HG03280 (cell line): ENCODE measurements around the gene SDCCAG8.

Experiments used
- ATAC-seq: cut with Tn5 transposase; IDR thresholded peaks from one replicate; pipeline ENCODE4 v1.9.1; 2021; ENCODE audit warnings: mild to moderate bottlenecking, moderate library complexity; ENCODE audit not compliant: unreplicated experiment

The SDCCAG8 gene

DNA sequence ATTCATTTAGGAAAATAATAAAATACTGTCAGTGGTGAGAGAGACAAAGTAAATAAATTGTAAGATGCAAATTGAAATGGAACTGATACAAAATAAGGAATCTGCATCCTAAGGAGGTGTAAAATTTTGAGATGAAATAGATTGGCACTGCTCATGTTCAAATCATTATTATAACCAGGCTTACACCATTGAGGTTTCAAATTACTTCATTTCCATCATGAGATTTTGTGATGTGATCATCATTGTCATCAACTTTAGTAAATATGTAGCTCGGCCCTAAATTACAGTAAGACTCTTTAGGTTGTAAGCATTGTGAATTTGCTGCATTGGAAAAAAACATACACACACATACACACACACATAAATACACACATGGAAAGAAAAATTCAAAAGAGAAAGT is 123.4 kb downstream of the SDCCAG8 start:
- no peak for ATAC-seq

DNA sequence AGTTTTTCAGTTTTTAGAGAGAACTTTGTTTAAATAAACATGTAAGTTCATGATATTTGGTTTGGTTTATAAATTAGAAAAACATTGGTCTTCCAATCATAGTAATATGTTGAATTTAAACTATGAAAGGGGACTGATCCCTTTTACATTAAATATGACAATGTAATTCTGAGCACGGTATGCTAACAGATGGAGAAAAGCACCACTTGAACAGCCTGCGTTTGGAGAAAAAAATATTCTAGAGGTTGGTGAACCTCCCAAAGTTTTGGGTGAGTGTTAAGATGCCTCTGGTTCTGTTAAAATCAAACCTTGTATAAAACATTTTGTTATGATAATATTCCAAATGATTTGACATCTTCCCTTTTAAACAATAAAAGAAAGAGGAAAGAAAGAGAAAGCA is 123.9 kb downstream of the SDCCAG8 start:
- no peak for ATAC-seq

DNA sequence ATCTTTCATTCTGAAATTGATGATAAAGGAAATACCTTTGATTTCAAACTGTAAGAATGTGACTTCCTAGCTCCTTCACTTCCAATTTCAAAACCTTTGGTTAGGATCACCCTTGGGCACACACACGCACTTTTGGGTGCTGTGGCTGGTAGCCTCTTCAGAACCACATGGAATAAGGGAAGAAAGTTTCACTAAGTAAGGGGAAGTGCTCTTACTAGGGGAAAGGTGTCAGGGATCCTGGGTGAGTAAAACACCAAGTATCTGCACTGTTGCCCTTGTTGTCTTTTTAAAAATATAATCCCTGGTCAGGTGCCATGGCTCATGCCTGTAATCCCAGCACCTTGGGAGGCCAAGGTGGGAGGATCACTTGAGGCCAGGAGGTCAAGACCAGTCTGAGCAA is 132.4 kb downstream of the SDCCAG8 start:
- no peak for ATAC-seq

DNA sequence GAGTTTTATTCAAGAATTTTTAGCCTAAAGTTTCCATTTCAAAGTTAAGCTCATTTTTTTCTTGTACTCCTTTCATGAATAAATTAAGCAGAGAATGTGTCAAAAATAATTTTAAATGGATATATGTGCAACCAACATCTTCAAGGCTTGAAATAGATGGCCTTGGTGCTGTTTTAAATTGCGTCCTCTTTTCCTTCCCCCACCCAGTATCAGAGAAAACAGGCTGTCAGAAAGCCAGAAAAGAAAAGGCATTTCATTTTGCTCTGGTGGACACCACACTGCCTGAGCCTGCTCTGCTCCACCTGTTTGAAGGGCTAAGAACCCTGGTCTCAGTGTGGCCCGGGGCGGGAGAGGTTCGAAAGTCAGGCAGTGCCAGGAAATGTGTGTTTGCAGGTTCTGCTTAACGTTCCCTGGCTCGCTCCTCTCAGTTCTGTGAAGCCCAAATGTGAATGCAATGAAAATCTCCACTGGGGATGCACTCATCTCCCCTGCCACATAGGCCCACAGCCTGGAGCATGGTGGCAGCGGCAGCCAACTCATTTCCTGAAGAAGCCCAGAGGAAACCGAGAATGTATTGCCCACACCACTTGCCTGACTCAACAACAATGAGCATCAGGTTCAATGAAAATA is 134.4 kb downstream of the SDCCAG8 start:
- no peak for ATAC-seq

DNA sequence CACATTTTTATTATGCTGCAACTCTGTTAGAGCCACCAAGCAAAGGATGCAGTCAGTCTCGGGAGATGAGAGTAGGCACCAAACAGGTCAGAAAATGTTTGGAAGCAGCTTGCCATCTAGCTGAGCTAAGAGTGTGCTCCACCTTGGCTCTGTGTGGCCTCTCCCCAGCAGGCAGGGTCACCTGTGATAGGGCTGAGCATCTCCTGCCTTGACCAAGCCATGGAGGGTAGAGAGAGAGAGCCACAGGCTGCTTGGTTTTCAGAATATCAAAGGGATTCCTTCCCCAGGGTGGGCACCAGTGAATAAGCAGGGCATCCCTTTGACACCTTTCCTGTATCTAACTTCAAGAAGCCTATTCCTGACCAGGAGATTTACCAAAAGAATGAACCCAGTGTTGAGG is 135.5 kb downstream of the SDCCAG8 start:
- no peak for ATAC-seq

DNA sequence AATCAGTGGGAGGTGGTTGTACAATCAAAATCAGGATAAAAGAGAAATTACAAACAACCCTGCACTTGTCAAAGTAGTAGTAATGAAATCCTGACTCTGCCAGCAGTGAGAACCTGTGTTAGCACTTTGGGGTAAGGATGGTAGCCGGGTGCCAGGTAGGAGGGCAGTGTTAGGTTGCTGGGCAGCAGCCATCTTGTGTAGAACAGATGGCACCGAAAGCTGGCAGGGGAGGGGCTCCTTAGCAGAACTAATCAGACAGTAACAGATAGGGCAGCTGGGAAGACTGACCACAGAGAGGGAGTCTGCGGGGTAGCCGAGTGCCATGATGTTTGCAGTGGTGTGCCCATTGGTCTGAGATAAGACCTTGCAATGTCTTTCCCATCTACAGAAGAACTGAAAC is 137.3 kb downstream of the SDCCAG8 start:
- ATAC-seq, result no peak

DNA sequence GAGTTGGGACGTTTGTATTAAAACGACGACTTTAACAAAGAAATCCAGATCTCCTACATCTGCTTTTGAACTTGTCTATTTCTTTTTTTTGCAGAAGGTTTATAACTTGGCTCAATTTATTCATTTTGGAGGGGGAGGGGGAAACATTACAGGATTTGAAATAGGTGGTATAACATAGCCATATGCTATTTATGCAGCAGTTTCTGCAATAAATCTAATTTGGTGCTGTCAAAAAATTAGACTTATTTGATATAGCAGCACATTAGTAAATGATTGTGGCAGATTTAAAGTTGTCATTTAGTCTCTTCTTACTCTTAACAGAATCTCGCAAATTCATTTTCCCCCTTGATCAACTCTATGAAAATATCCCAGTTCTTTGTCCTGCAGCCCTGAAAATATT is 138.2 kb downstream of the SDCCAG8 start:
- ATAC-seq, result no peak

DNA sequence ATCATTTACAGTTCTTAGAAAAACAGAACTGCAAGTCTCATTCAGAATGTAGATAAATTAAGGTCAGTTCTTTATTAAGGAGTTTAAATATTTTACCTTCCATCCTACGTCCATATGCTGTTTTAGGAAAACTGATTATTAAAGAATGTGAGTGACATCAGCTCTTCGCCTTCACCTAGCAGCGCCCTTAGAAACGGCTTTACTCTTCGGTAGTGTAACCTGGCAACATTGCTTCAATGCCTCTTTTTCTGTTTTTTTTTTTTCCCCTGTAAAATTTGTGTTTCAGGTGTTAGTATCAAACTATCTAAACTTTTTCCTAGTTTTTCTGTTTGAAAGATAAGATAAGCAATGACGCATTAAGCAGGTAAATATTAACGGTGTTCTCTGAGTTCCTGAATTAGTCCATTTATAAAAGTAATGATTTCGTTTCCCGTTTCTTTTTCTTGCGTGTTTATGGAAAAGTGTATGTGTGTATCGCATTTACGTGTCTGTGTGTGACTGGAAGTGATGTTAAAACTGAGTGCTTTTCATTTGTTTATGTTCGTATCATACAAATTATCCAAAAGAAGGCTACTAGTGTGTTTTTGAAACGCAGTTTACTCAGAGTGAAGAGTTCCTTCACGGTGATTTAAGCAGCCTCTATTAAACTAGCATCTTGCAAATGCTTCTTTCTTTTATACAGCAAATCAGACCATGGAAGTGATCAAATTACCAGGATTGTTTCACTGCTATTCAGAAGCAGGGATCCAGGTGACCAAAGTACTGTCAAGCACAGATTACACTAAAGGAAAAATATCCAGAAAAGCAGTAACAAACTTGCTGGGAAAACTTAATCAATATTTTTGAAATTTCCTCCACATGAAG is 139.0 kb downstream of the SDCCAG8 start:
- ATAC-seq, result no peak

DNA sequence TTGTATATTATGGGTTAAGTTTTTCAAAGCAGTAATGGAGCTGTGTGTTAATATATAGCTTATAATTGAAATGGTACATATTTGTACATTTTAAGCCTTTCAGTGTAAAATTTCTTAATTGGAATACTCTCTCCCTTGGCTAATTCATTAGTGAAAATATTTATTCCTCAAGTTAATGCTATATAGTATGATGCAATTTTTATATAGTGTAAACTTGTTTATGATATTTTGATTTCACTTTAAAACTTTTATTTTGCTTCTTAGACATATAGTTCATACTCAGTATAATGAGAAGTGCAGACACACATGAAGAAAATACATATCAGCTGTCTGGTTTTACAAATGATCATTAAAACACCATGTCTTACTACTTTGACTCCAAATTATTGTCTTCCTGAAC is 140.6 kb downstream of the SDCCAG8 start:
- ATAC-seq, result no peak

DNA sequence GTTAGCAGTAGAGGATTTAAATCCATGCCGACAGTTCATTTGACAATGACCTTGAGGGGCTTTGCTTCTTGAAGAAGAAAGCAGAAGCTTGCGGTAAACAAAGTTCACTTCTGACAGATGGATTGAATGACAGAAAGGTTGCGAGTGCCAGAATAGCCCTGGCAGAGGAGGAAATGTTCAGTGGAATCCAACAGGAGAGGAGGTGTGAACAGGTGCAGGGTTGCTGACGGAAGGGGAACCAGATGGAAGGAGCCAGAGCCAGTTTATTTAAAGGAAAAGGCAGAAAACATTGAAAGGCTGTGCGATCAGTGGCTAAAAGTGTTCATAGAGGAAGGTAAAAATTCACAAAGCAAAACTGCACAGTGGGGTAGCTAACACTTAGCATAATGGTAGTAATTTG is 141.0 kb downstream of the SDCCAG8 start:
- ATAC-seq, result no peak

DNA sequence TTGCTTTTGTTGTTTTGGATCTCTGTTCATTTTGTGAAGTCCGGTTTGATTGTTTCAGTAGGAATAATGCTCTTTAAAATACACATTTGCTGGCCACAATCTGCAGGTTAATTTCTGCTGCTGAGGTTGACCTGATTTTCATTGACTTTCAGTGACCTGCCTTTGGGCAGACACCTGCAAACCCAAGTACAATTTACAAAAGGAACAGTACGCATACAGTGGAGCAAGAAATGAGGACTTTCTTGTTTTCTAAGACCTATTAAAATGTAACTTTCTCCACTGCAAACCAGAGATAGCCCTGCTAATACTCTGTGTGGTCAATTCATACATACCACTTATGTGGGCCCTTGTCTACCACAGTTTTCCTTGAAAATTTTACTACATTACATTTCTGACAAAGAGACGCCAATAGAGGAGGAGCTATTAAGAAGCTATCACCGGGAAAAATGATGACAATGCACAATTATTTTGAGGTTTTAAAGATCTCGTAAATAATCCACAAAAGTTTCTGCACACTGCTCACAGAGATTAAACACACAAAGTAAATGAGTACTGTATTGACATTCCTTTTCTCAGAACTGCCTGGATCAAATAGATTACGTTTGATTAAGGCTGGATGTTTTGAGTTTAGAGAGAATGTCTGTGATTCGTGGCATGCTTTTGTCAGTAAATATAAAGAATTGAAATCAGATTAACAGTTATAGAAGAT is 141.9 kb downstream of the SDCCAG8 start:
- ATAC-seq, result no peak

DNA sequence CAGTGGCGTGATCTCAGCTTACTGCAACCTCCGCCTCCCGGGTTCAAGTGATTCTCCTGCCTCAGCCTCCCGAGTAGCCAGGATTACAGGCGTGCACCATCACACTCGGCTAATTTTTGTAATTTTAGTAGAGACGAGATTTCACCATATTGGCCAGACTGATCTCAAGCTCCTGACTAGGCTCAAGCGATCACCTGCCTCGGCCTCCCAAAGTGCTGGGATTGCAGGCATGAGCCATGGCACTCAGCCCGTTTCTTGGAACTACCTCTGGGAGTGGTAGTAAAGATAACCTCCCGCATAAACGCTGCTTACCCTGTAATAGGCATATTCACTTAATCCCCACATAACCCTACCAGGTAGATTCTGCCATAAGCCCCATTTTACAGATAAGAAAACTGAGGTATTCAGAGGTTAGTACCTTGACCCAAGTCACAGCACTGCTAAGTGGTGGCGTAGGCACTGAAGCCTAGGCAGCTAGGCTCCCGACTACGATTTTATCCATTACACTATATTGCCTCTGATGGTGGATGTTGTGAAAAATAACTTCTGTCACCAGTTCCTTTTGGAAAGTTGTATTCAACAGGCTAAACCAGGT is 143.8 kb downstream of the SDCCAG8 start:
- ATAC-seq, result no peak

DNA sequence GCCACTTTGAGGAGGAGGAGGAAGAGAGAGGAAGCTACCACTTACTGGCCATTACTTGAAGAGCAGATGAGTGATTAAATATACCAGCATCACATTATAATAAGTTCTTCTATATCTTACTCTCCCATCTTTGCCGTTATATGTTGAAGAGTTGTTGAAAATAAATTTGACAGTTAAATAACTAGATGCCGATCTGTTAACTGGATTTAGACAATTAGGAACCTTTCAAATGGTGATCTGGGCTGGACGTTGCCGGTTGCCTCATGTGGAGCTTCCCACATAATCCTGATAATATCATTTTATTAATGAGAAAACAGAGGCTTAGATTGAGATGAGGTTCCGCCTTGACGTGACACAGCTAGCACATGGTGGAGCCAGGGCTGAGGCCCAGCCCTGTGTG is 147.0 kb downstream of the SDCCAG8 start:
- ATAC-seq, result no peak

DNA sequence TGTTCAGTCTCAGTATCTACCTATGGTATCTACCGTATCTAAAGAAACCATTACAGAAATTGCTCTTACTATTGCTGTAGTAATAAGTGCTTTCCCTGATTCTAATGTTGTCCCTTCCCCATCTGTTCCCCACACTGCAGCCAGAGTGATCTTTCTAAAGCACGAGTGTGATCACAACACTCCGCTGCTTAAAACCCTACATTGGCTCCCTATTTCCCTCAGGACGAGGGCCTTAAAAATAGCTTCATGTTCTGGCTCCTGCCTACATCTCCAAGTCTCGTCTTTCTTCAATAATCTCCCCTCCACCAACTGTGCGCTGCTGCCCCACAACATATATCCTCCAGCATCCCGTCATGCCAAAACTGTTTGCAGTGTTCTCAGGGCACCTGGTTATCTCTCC is 150.6 kb downstream of the SDCCAG8 start:
- no peak for ATAC-seq

DNA sequence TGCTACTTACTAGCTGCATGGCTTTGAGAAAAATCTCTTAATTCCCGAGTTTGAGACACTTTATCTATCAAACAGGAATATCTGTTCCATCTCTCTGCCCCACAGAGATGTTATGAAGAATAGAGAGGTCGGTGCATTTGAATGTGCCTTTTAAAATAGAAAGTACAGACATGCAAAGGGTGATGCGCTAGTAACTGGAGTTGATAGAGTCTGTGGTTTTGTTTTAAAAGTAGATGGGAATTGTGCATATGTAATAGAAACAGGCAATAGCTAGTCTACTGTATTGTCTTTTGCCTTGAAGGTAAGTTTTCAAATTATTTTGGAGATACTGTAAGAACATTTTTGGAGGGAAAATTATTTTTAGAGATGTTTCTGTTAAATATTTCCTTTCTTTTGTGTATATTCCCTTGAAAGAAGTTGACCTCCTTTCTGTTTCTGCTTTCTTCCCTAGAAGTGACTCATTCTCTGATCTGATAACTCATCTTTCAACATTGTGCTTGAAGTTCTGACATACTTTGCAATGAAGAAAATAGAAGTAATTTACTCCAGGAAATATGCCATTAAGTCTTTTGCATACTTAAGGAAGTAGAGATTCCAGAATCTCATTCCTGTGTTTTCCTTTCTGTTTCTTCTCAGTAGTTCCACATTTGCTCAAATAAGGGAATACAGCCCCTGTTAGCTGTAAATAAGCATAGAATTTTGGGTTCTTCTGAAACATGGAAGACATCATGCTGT is 151.6 kb downstream of the SDCCAG8 start:
- no peak for ATAC-seq

DNA sequence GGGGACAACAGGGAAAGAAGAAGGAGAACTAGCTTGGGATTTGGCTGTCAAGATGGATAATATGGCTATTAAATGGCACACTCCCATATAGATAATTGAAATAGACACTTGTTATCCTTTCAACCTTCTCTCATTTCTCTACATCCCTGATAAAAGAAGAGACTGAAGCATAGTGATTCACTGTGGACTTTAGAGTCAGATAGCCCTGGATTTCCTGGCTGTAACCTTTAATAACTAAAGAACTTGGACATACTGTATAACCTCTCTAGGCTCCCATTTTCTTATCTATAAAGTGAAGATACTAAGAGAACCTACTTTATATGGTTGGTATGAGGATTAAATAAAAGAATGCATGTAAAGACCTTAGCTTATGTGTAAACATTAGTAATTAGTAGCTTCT is 152.6 kb downstream of the SDCCAG8 start:
- no peak for ATAC-seq

DNA sequence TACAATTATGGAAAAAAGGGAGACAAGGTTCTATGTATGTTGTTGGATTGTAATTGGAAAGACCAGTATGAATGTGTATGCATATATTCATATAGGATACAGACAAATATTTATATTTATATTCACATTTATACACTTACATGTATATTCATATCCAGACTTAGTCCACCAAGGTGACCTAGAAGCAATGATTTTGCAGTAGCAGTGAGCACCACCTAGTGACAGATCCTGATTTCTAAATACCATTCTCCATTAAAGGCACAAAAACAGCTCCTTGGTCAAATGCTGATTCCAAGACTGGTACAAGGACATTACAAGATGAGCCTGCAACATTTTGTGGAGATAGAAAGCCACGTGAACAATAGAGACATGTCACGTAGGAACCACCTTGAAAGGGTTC is 153.4 kb downstream of the SDCCAG8 start:
- ATAC-seq, result no peak

DNA sequence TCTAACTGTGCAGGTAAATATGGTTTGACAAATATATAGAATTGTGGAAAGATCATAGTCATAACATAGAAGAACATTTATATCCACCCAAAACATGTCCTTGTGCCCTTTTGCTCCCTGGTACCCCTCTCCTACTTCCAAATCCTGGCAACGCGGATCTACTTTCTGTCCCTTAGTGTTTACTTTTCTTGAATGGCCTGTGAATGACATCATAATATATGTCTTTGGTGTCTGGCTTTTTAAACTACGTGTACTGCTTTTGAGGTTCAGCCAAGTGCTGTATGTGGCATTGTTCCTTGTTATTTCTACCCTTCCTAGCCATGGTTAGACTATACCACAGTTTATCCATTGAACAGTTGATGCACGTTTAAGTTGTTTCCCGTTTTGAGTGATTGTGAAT is 155.6 kb downstream of the SDCCAG8 start:
- no peak for ATAC-seq

DNA sequence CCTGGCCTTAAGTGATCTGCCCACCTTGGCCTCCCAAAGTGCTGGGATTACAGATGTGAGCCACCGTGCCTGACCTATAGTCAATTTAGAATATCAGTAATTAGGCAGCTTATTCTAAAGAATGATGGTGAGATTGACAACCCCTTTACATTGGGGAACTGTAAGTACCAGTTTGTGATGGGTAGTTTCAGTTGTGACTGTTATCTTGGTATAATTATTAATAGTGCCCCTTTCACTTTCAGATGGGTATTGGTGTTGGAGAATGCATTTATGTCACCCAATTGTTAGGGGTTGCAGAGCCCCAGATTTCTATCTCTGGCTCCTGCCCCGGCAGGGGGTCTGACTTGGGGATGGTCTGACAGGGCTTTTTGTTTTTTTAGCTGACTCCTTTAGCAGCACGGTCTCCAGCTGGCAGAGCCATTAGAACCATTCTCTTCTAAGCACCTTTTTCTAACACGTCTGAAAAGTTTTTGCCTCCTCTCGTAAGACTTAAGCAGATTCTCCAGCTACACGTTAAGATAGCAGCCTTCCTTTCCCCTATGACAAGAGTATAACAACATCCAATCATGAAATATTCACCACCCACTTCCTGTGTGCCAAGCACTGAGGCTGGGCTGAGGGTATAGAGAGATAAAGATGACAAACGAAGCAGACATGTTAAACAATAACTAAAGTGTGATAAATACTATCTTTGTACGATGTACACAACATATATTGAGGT is 157.8 kb downstream of the SDCCAG8 start:
- ATAC-seq, result no peak

DNA sequence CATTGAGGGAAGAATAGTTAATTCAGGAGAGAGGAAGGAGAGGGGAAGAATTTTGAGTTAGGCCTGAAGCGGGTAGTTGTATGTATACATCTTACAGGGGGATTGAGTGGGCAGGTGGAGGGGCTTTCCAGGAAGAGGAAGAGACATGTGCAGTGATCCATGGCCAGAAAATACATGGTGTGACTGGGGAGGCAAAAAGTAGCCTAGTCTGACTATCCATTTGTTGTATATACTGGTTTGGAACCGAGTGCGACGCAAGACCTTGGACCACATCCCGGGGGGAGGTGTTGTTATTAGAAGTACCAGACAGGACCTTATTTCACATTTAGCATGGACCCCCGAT is 158.3 kb downstream of the SDCCAG8 start:
- no peak for ATAC-seq
